ENCODE results near the gene SPEF1.

Gene SPEF1

DNA sequence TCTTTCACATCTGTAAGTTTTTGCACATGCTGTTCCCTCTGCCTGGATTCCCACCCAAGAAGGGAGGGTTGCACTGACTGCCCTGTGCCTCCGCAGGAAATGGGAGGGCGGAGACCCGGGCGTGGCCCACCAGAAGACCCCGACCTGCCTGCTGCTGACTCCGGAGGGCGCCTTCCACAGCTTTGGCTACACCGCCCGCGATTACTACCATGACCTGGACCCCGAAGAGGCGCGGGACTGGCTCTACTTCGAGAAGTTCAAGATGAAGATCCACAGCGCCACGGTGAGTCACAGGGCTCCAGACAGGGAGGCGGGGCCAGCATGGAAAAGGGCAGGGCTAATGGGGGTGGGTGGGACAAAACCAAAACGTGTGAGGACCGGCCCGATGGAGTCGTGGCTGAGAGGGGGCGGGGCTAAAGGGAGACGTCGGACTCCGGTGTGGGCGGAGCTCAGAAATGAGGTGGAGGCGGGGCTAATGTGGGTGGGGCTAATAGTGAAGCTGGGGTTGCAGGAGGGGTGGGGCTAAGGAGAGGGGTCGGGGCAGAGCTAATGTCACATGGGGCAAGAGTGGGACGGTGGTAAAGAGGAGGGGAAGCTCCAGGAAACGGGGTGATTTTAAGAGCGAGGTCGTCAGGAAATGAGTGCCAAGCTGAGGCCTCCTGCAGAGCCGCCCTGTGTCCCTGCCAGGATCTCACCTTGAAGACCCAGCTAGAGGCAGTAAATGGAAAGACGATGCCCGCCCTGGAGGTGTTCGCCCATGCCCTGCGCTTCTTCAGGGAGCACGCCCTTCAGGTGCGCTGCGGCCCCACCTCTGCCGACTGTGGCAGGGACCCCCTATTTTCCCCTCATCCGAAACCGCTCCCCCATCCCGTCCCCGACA is 36.2 kb downstream of the SPEF1 start:
- DNase-seq = no peak

DNA sequence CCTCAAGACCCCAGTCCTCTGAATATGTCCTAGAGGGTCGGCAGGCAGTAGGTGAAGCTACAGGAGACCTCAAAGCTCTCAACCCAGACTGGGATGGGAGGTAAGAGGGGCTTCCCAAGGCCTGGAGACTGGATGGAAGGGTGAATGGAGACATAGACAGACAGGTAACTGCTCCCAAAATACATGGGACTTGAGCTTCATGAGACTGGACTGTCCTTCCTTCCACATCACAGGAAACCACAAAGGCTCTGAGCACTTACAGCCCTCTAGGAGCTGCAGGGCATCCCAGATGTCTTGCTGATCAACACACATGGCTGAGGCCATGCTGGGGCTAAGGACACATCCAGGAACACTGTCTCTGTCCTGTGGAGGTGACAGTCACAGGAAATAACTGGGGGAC is 37.2 kb downstream of the SPEF1 start:
- DNase-seq = no peak

DNA sequence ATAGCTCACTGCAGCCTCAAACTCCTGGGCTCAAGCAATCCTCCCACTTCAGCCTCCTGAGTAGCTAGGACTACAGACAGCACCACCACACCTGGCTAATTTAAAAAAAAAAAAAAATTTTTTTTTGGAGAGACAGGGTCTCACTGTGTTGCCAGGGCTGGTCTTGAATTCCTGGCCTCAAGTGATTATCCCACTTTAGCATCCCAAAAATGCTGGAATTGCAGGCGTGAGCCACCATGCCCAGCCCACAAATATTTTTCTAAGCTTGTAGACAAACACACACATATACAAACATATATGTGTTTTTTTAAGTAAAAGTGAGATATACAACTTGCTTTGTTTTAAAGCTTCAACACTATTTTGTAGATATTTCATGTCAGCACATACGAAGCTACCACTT is 38.0 kb downstream of the SPEF1 start:
- no peak for DNase-seq

DNA sequence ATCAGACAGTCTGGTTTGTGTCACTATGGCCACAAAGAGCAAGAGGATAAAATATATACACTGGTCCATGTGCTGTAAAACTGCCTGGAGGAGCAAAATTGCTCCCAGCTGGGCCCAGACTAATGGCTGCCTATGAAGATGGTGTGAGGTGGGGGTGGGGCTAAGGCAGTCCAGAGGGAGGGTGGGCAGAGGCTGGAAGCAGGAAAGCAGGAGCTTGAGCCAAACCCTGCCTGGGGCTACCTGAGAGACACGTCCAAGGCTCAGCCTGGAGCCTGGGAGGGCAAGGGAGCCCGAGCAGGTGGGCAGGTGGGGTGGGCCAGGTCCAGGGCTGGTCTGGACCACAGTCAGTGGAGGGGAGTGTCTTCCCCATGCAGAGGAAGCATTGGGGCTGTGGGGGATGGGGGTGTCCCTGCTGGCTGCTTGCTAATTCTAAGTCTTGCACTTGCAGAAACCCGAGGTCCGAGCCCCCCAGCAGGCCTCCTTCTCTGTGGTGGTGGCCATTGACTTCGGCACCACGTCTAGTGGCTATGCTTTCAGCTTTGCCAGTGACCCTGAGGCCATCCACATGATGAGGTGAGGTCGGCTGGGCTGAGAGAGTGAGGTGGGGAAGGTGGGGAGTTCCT is 39.3 kb downstream of the SPEF1 start:
- DNase-seq = peak; percentile 23

DNA sequence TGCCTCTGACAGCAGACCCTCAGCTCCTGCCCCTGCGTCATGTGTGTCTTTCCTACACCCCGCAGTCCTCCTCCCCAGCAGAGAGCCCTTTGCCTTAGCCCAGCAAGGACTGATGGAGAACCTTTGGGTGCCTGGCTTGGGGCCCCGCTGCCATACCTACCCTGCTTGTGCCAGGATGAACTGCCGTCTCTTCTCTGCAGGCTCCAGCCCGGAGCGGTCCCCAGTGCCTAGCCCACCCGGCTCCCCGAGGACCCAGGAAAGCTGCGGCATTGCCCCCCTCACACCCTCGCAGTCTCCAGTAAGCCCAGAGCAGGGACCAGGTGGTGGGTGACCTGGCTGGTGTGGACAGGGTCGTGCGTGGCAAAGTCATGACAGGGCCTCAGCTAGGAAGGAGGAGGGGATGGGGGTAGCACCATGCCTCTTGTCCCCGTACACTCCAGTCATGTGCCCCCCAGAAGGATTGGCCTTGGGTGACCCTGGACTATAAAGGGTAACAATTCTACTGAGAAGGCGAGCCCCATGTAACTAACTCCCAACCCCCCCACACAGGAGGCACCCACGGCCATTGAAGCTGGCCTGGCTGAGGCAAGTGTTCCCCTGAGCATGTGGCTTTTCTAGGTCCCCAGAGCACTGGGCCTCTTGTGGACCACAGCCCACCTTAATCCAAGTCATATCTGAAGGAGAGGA is 40.5 kb downstream of the SPEF1 start:
- no peak for DNase-seq

DNA sequence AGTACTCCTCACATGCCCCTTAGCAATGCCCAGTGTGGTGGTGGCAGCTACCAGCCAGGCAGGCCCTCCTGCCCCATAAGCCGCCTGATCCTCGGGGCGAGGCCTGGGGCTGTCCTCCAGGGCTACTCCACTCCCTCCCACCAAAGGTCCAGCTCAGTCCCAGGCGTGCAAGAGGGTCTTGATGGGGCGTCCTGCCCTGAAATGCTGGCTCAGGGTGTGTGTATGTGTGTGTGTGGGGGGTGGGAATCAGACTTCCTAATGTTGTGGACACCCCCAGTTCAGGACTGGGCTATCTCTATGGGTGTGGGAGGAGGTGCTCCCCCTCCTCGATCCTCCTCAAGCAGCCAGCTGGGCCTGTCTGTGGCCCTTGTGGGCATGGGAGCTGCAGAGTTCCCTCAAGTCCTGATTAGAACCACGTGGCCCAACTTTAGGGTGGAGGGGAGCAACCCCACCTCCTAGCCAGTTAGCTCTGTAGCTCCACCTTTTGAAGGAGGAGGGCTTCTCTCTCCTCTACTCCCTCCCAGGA is 41.3 kb downstream of the SPEF1 start:
- DNase-seq = no peak

DNA sequence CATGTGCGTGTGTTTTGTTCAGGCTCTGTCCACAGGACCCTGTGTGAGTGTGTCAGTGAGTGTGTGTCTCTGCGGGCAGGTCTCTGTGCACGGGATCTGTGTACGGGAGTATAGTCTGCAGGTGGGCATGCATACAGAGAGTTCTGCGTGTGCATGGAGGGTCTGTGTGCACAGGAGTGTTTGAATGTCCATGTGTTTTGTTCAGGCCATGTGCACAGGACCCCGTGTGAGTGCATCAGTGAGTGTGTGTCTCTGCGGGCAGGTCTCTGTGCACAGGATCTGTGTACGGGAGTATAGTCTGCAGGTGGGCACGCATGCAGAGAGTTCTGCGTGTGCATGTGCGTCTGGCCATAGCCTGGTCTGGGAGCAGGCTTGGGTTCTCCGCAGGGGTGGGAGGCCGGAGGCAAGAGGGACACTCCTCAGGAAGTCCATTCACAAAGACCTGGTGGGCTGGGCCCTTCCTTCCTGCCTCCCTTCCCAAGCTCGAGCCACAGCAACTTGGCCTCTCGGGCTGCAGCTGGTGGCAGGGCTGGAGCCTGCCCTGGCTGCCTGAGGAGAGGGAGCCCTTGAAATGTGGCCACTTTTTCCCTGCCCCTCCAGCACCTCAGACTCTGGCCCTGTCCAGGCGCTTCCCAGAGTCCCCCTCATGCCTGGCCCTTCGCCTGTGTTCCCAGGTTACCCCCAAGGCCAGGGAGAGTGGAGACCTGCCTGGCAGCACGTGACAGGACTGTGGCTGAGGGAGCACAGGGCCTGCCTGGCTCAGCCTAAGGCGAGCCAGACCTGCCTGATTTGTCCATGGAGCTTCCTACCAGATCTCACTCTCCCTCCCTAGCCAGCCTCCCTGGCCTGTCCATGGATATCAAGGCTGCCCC is 42.0 kb downstream of the SPEF1 start:
- no peak for DNase-seq

DNA sequence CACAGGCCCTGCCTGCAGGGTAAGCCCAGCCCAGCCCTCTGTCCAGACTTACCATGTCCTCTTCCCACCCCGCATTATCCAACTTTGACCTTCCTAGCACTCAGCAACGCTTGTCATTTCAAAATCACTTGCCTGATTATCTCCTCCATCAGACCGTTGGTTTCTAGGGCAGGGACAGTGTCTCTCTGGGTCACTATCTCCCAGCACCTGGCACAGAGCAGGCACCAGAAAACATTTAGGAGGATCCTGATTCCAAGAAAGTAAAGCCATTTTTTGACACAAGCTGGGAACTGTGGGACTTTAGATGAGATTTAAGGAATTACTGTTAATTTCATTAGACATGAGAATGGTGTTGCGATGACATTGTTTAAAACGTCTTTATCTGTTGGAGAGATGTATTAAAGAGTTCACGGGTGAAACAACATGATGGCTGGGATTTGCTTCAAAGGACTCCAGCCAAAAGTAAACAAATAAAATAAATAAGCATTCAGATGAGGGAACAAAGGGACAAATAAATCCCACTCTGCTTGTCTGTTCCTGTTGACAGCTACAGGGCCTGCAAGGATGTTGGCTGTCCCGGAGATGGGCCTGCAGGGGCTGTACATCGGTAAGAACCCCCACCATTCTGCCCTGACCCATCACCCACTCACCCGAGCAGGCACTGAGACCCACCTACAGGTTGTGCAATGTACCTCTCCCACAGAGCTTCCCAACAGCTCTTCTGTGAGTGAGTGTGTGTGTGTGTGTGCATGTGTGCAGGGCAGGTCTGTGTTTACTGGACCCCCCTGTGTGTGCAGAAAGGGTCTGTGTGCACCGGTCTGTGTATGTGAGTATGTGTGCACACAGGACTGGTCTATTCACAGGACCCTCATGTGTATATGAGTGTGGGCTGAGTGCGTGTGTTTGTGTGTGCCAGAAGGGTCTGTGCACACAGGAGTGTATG is 42.9 kb downstream of the SPEF1 start:
- no peak for DNase-seq

DNA sequence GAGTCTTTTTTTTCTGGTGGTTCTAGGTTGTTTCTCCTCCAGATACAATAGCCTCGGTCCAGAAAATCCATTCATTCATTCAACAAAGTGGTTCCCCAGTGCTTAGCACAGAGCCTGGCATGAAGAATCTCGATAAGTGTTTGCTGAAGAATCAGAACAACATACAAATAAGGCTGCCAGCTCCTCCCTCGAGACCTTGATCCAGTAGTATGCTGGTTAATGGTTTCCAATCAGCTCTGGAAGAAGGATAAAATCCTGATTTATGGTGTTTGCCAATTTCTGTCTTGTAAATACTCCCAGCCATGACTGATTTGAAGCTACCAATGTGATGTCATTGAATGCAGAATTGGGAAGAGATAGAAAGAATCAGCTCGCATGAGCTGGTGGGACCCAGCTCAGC is 45.5 kb downstream of the SPEF1 start:
- DNase-seq = no peak

DNA sequence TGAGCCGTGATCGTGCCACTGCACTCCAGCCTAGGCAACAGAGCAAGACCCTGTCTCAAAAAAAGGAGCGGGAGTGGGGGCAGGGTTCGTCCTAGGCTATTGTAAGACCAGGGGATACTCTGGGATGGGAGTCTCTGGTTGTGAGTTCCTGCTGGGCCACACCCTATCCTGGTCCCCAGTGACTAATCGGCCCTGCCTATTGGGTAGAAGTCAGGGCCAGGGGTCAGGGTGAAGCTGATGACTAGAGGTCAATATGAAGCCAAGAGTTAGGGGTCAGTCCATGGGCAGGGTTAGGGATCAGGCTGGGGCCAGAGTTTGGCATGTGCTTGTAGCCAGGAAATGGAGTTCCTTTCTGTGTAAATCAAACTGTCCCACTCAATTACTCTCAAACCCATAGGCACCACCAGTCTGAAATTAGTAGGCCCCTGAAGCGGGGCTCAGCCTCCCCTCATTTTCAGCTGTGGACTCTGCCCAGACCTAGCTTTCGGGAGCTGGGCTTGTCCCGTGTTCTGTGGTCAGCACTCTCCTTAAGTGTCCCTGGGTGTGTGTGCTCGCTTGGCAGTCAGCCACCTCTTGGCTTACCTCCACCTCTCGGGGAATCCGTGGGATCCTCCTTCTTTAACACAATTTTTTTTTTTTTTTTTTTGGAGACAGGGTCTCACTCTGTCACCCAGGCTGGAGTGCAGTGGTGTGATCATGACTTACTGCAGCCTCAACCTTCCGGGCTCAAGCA is 47.0 kb downstream of the SPEF1 start:
- no peak for DNase-seq

DNA sequence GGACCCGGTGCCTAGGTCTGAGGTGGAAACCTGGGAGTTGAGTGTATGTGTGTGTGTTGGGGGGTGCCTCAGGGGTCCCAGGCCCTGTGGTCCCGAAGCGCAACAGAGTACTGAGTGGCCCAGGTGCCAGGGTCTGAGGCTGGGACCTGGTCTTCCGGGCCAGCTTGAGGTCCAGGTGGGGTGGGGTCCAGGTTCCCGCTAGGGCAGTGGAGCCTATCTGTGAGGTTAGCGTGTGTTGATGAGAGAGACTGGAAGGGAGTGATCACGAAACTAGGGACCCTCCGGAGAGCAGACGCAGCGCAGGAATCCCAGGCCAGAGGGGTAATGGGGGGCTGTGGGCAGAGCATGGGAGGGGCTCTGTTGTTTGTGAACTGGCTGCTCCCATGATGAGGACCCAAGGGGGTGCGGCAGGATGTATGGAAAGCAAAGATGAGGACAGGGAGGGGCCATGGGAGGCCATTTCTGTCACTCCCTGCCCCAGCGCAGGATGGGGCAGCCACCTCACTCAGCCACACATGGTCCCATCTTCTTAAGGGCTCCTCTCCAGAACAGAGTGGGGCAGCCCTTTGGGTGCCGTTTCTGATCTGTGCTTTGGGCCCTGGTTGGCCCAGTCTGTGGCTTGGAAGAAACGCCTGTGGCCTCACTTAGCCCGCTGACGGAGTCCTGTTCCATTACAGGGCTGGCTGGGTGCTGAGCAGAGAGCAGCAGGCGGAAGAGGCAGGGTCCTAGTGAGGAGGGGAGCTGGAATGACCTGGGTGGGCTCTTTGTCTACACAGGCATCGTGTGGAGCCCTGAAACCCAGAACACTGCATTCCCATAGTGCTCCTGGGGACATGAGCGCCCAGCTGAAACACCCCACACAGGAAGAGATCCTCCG is 47.9 kb downstream of the SPEF1 start:
- no peak for DNase-seq

DNA sequence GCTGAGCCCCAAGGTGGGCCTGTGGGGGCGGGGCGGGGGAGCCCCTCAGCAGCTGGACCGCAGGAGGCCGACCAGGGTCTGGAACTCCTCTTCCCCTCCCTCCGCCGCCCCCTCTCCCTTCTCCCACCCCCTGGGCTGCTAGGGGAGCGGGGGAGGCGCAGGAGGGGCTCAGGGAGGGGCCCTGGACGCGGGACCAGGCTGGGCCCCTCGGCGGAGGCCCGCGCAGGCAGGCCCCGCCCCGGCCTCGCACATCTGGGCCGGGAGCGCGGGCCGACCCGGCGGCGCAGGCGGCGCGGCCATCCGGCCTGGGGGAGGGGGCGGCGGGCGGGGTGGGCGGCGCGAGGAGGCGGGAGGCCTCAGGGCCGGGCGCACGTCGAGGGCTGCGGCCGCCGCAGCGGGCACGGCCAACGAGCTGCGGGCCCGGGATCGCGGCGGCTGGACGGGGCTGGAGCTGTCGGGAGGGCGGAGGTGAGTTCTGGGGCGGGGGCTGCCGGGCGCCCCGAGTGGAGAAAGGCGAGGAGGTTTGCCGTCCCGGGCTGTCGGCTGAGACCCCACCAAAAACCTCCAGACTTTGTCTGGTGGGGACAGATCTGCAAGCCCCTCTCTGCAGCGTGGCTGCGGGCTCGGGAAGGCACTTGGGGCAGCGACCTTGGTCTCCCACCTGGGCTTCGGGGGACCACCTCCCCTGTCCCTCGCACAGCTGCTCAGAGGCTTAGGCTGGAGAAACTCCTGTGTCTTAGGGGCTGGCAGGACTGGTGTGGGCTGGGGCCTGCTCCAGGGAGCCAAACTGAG is 48.7 kb downstream of the SPEF1 start, which contains the start of gene HSPA12B:
Gene HSPA12B (plus strand): TSS at position 359 of the 792 bp plus-strand sequence. CDS start 5,990 bp downstream, outside the sequence.
- no peak for DNase-seq

DNA sequence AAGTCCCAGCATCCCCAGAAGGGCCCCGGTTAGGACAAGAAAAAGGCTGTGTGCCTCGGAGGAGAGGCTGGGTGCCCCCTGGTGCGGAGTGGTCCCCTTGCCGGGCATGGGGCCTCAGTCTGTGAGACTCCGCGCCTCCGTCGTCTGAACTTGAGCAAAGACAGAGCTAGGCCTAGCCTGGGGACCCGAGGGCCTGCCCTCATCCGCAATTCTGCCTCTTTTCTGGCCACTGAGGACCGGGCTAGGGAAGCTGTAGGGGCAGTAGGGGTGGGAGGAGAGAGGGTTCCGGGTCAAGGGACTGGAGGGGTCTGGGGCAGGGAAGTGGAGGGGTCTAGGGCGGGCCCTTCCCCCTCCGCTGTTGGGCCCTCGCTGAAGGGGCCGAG is 49.3 kb downstream of the SPEF1 start:
- DNase-seq = no peak

DNA sequence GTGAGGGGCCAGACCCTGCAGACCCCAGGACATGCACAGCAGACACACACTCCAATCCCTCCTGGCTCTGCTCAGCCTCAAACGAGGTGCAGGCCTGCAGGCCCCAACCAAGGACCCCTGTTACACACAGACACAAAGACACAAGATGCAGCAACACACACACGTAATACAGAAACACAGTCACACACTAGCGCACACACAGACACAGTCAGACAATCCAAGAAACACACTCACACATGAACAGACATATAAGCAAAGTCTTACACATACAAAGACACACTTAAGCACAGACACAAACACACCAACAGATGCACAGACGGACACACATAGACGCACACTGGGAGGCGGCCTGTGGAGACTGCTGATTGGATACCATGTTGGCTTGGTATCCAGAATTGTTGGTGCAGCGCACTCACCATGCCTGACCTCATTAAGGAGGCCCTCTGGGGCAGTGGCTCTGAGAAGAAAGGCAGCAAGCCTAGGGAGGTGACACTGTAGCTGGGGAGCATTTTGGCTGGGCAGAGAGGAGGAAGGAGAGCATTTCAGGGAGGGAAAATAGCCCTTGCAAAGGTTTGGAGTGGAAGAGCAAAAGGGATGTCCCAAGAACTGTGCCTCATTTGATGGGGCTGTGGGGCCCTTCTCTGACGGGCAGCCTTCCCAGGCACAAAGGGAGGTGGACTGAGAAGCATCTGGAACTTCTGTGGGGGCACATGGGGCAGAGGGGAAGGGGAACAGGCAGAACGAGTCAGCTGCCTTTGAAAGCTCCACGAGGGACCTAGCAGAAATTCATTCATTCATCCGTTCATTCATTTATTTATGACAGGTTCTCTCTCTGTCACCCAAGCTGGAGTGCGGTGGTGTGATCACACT is 50.2 kb downstream of the SPEF1 start:
- no peak for DNase-seq

DNA sequence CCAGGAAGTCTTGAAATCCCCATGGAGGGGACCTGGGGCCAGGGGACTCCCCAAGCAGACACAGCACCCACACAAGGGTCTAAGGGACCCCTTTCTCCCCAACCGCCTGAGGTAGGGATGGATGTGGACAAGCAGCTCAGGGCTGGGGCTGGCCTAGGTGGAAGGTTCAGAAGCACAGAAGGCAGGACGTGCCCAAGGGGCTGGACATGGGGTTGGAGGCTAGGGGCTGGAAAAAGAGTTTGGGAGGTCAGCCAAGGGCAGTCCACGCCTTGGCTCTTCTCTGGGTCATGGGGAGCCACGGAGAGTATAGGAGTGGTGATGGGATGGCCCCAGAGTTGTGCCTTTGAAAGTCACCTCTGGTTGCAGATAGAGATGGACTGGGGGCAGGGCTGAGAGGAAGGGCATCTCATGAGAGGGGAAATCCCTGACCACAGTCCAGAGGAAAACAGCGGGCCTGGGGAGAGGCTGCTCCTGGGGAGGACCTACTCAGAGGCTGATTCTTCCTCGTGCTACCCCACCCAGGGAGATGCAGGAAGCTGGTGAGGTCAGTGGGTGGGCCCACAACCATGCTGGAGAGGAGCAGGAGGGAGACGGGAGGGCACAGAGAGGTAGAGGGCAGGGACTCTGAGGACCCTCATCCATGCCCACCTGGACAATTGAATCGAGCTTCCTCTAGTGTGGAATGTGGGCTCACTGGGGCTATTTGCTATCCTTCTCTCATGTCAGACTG is 51.3 kb downstream of the SPEF1 start:
- DNase-seq = no peak

DNA sequence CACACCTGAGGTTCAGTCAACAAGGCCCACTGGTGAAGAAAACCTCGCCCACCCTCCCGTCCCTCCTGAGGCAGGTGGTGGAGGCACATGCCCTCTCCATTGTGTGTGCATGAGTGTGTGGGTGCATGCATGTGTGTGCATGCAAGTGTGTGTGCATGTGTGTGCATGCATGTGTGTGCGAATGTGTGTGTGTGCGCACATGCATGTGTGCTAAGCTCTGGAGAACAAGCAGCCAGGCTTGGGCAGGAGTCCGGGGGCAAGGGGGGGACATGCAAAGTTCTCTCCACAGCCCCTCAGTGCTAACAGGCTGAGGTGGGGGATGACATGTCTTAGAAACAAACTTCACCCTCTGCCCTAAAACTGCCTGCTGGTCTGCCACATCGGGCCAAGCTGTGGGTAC is 51.9 kb downstream of the SPEF1 start:
- DNase-seq = no peak

DNA sequence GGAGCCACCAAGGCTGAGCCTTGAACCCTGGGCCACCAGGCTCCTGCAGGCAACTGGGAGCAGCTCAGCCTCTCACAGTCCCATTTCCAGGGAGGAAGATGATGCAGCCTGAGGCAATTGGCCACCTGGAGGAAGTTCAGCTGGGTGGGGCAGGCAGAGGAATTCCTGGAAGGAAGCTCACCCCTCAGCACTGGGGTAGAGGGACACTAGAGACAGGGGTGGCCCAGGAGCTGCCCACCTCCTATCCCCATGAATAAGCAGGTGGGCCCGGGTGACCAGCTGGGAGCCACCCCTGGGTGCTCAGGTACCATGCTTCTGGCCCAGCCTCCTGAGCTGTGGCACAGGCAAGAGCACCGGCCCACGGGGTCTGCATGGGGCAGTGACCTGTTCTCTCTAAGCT is 52.4 kb downstream of the SPEF1 start:
- no peak for DNase-seq

All from NCI-H2227 treated with DMSO at 0.1 percent for 48 hours (cell line).